ENCODE results near the gene TMEM254. TPM values are rescaled to one million over a fixed set of nuclear protein-coding genes. Genes with fewer than 3 reads are reported as not detected.

Gene TMEM254
- total and polyA plus RNA-seq, 2 of the 4 experiments (the other 2 are of a cell fraction): 4.7 to 10.7 TPM

GRCh38 chr10:80077869-80078447 lies 507 bp upstream of the TMEM254 start:
- Histone ChIP-seq H3K18ac (ENCODE audit: low read depth, low read length) (no peak overlapping the region), H3K27me3 (ENCODE audit: control insufficient read depth, insufficient read depth, low read length) (no peaks in the 10 kb centered on the region), H3K23ac (ENCODE audit: low read depth, low read length) (peak overlapping the region; percentile 70; the same call in 1 of the 2 replicates), H4K5ac (ENCODE audit: low read depth, low read length) (peak overlapping the region; percentile 40), H4K20me1 (ENCODE audit: insufficient read depth, low read length) (no peaks in the 10 kb centered on the region), H3K4me3 (ENCODE audit: insufficient read depth, low read depth, low read length) (peak overlapping the region; percentile 77), H3K14ac (replicated peaks; ENCODE audit: low read depth, low read length) (peak overlapping the region; percentile 67), H2BK15ac (ENCODE audit: low read depth, low read length) (no peak overlapping the region), H4K91ac (ENCODE audit: insufficient read depth, low read depth, low read length) (peak overlapping the region; percentile 52), H3K36me3 (ENCODE audit: control insufficient read depth, insufficient read depth, low read length) (no peaks in the 10 kb centered on the region), H2BK5ac (ENCODE audit: low read depth, low read length, poor library complexity, severe bottlenecking) (peak overlapping the region; percentile 68), H3K9ac (ENCODE audit: low read depth, low read length) (peak overlapping the region; percentile 63), H2BK120ac (ENCODE audit: low read depth, low read length) (no peak overlapping the region), H2BK20ac (ENCODE audit: low read depth, low read length) (0 out of 2 replicates have a peak overlapping the region, but pooled peaks have one; percentile 39), H2AK9ac (replicated peaks; ENCODE audit: low read depth, low read length, poor library complexity) (peak overlapping the region; percentile 89), H2AFZ (replicated peaks; ENCODE audit: low read length, poor library complexity) (peak overlapping the region; percentile 99), H3K9me1 (ENCODE audit: insufficient read depth, low read length) (peaks cover 3% of the 10 kb centered on the region; the same call in 1 of the 2 replicates), H3K27ac (ENCODE audit: insufficient read depth, low read length) (peak overlapping the region; percentile 71), H3K4ac (ENCODE audit: low read depth, low read length) (peak overlapping the region; percentile 79), H3K4me1 (ENCODE audit: control insufficient read depth, insufficient read depth, low read length) (no peaks in the 10 kb centered on the region), H3K56ac (ENCODE audit: extremely low read depth, insufficient read depth, low read length) (peak overlapping the region; percentile 59; the same call in 1 of the 2 replicates), H3K79me1 (ENCODE audit: low read depth in 1 of 2, low read length in 2 of 2) (peaks cover 0 to 10% of the 10 kb centered on the region in 2 experiments; a peak in 3 of 4 replicates), H2AK5ac (ENCODE audit: low read depth, low read length) (no peak overlapping the region), H4K8ac (ENCODE audit: low read depth in 2 of 2, low read length in 2 of 2) (peak overlapping the region; percentile 82 to 99), H3K9me3 (ENCODE audit: control insufficient read depth, insufficient read depth, low read length) (no peaks in the 10 kb centered on the region), H3K4me2 (ENCODE audit: low read depth, low read length) (peak overlapping the region; percentile 68)
- BruUV-seq (replicated peaks): no TSS peak
- POLR2A ChIA-PET (ENCODE audit: unreplicated experiment): no interaction called here
- dilution Hi-C loops (cut with HindIII; ENCODE audit: low sequenced_read_pairs, unreplicated experiment): no loop called here
- TF ChIP-seq NFE2L2 (IDR thresholded peaks at IDR 0.05; ENCODE audit: low read depth, low read length): no peak
- TF ChIP-seq MXI1 (IDR thresholded peaks at IDR 0.05; ENCODE audit: borderline replicate concordance, low read depth, low read length): no peak
- no peak for TF ChIP-seq BHLHE40 (IDR thresholded peaks at IDR 0.05; ENCODE audit: low read depth, low read length)
- TF ChIP-seq RAD21 (IDR thresholded peaks at IDR 0.05; ENCODE audit: low read length): no peak
- no peak for TF ChIP-seq SMC3 (IDR thresholded peaks at IDR 0.05; ENCODE audit: low read depth, low read length)
- 42% methylated on average over 4 of the region's 14 CpGs; no CpG with 5 or more reads in 1 of the 2 experiments for WGBS, 2 experiments (ENCODE audit: extremely low coverage in 2 of 2, insufficient read length in 1 of 2)
- intact Hi-C loops (cut with micrococcal nuclease): loop anchor here (2.0 kb wide), 1 partner anchor 59 kb away; no protein-coding TSS in a partner anchor
- DNase-seq (no peak), ATAC-seq (ENCODE audit: low read depth) (no peak)
- CTCF ChIA-PET: interaction anchor here (0.6 to 0.9 kb wide), 2 partner anchors 19 to 362 kb away, joined by 3 read pairs; no protein-coding TSS in a partner anchor
- in situ Hi-C loops (cut with MboI; ENCODE audit: low sequenced_read_pairs): no loop called here
